ENCODE results near the gene CSMD2. TPM values are rescaled to one million over a fixed set of nuclear protein-coding genes. Genes with fewer than 3 reads are reported as not detected.

The CSMD2 gene
- total and polyA plus RNA-seq, 7 donors, result 0.02 to 0.32 (median 0.10) TPM

GRCh38 chr1:33601751-33602150, 563.3 kb downstream of the CSMD2 start:
- H3K27me3 ChIP-seq (ENCODE audit: insufficient read depth in 3 of 3, low read length in 2 of 3), result no peaks in the 10 kb centered on the region
- no peak for TF ChIP-seq CTCF (IDR thresholded peaks at IDR 0.05)
- intact Hi-C loops (cut with DNase I), result no loop called here
- H3K4me1 ChIP-seq, result no peaks in the 10 kb centered on the region
- H3K4me3 ChIP-seq, result no peak overlapping the region
- DNase-seq (no peak), ATAC-seq (no peak)
- H3K9me3 ChIP-seq, result no peaks in the 10 kb centered on the region
- 72 to 84% (median 74%) methylated on average over 2 of the region's 2 CpGs for WGBS, 3 donors
- H3K36me3 ChIP-seq (ENCODE audit: insufficient read depth in 1 of 2, low read depth in 1 of 2), result no peaks in the 10 kb centered on the region
- H3K27ac ChIP-seq, result no peak overlapping the region

GRCh38 chr1:33599516-33600115, 565.4 kb downstream of the CSMD2 start:
- H3K36me3 ChIP-seq (ENCODE audit: insufficient read depth in 1 of 2, low read depth in 1 of 2), result no peaks in the 10 kb centered on the region
- H3K27ac ChIP-seq, result no peak overlapping the region
- intact Hi-C loops (cut with DNase I), result no loop called here
- no peaks in the 10 kb centered on the region for H3K4me1 ChIP-seq
- DNase-seq, result no peak
- ATAC-seq, result no peak
- 59 to 70% (median 65%) methylated on average over 7 of the region's 7 CpGs for WGBS, 3 donors
- H3K27me3 ChIP-seq (ENCODE audit: insufficient read depth in 3 of 3, low read length in 2 of 3), result peaks cover 0 to 4% (median 0%) of the 10 kb centered on the region in 3 donors
- H3K4me3 ChIP-seq, result no peak overlapping the region
- no peak for TF ChIP-seq CTCF (IDR thresholded peaks at IDR 0.05)
- no peaks in the 10 kb centered on the region for H3K9me3 ChIP-seq

GRCh38 chr1:33588726-33589125, 576.3 kb downstream of the CSMD2 start:
- H3K4me3 ChIP-seq, result no peak overlapping the region
- no peaks in the 10 kb centered on the region for H3K36me3 ChIP-seq (ENCODE audit: insufficient read depth in 1 of 2, low read depth in 1 of 2)
- H3K27me3 ChIP-seq (ENCODE audit: insufficient read depth in 3 of 3, low read length in 2 of 3), result no peaks in the 10 kb centered on the region
- WGBS, 3 donors, result 93 to 95% (median 94%) methylated on average over 7 of the region's 7 CpGs
- ATAC-seq, result no peak
- no peaks in the 10 kb centered on the region for H3K9me3 ChIP-seq
- DNase-seq, result no peak
- intact Hi-C loops (cut with DNase I), result no loop called here
- H3K4me1 ChIP-seq, result no peaks in the 10 kb centered on the region
- H3K27ac ChIP-seq, result no peak overlapping the region
- TF ChIP-seq CTCF (IDR thresholded peaks at IDR 0.05), result no peak

GRCh38 chr1:33586795-33587194, 578.2 kb downstream of the CSMD2 start:
- intact Hi-C loops (cut with DNase I), result no loop called here
- no peak for ATAC-seq
- no peaks in the 10 kb centered on the region for H3K27me3 ChIP-seq (ENCODE audit: insufficient read depth in 3 of 3, low read length in 2 of 3)
- no peaks in the 10 kb centered on the region for H3K4me1 ChIP-seq
- WGBS, 3 donors, result 91% methylated on average over 5 of the region's 5 CpGs
- no peak overlapping the region for H3K4me3 ChIP-seq
- DNase-seq, result no peak
- no peaks in the 10 kb centered on the region for H3K36me3 ChIP-seq (ENCODE audit: insufficient read depth in 1 of 2, low read depth in 1 of 2)
- TF ChIP-seq CTCF (IDR thresholded peaks at IDR 0.05), result no peak
- no peaks in the 10 kb centered on the region for H3K9me3 ChIP-seq
- no peak overlapping the region for H3K27ac ChIP-seq

- Histone ChIP-seq H3K27ac (no peak overlapping the region), H3K36me3 (ENCODE audit: insufficient read depth in 1 of 2, low read depth in 1 of 2) (no peaks in the 10 kb centered on the region), H3K4me1 (no peaks in the 10 kb centered on the region), H3K27me3 (ENCODE audit: insufficient read depth in 3 of 3, low read length in 2 of 3) (no peaks in the 10 kb centered on the region), H3K9me3 (no peaks in the 10 kb centered on the region), H3K4me3 (no peak overlapping the region)
- WGBS, 3 donors, result 93 to 97% (median 94%) methylated on average over 4 of the region's 4 CpGs
- DNase-seq (no peak), ATAC-seq (no peak)
- intact Hi-C loops (cut with DNase I), result no loop called here
- no peak for TF ChIP-seq CTCF (IDR thresholded peaks at IDR 0.05)
Observed at GRCh38 chr1:33586106-33586505, 578.9 kb downstream of the CSMD2 start.

Measured in psoas muscle (tissue), 8 donors.